Thyroid gland (tissue), 4 donors: Measurements from ENCODE around the gene DPP3.

ENCODE experiments used
- CTCF ChIP-seq, 6 experiments: fragments of 200-600 bp in 3 of 6; fragments of 450-650 bp in 3 of 6; sonication (generic) in 3 of 6; IDR thresholded peaks; one replicate each; pipeline ENCODE4 v1.5.1; 2016 to 2019; ENCODE audit warnings: antibody characterized with exemption in 6 of 6, mild to moderate bottlenecking in 2 of 6, inconsistent platforms in 1 of 6, moderate library complexity in 1 of 6
- POLR2A ChIP-seq, 2 donors: fragments of 450-650 bp; IDR thresholded peaks; one replicate each; pipeline ENCODE4 v1.6.1; 2017; ENCODE audit warnings: antibody characterized with exemption in 2 of 2, mild to moderate bottlenecking in 2 of 2, moderate library complexity in 1 of 2

GRCh38 chr11:66475349-66476172, 4.7 kb upstream of the DPP3 start:
- TF ChIP-seq CTCF (IDR thresholded peaks at IDR 0.05) (no peak), POLR2A (IDR thresholded peaks at IDR 0.05) (no peak)
